Left ventricle myocardium inferior (tissue), 1 donor: ENCODE measurements around the gene CPNE4. TPM values are rescaled to one million over a fixed set of nuclear protein-coding genes. Genes with fewer than 3 reads are reported as not detected.

Source experiments
- DNase-seq: peaks from one replicate; pipeline ENCODE4 v3.0.0-alpha.2; 2020
- H3K27ac ChIP-seq: fragments of 200-600 bp; replicated peaks from 2 replicates; pipeline ENCODE4 v1.8.0; 2021
- H3K27me3 ChIP-seq: fragments of 200-600 bp; 2 replicates; pipeline ENCODE4 v1.8.0; 2021; ENCODE audit warnings: low read depth
- H3K36me3 ChIP-seq: fragments of 200-600 bp; 2 replicates; pipeline ENCODE4 v1.8.0; 2021
- H3K4me1 ChIP-seq: fragments of 200-600 bp; 2 replicates; pipeline ENCODE4 v1.8.0; 2021
- H3K4me3 ChIP-seq: fragments of 200-600 bp; 2 replicates; pipeline ENCODE4 v1.8.0; 2021; ENCODE audit warnings: mild to moderate bottlenecking, moderate library complexity
- H3K9me3 ChIP-seq: fragments of 200-600 bp; replicated peaks from 2 replicates; pipeline ENCODE4 v1.8.0; 2021
- intact Hi-C: fragments of 100-400 bp; cut with micrococcal nuclease; formaldehyde crosslinking; loops from one replicate; pipeline ENCODE4 v1.11.0; 2022
- total RNA-seq: library from RNA; stranded (reverse); fragmentation: NEBNext Ultra II Directional; extraction: Animal tissue kit (Norgen Biotek cat#: 25700); gene quantifications from one replicate; pipeline ENCODE4 v1.2.1, GENCODE V29; 2021
- TF ChIP-seq, protein P1 (sequence below): fragments of 200-600 bp; IDR thresholded peaks from 2 replicates; pipeline ENCODE4 v1.8.0; 2021; ENCODE audit warnings: antibody characterized with exemption, mild to moderate bottlenecking, borderline replicate concordance
- donor health status: DM: no; HTN: yes; CAD: no; lungs with severe emphysema.

Gene CPNE4
- total RNA-seq, 1 donor from 2014 or later: 17.9 TPM

DNA sequence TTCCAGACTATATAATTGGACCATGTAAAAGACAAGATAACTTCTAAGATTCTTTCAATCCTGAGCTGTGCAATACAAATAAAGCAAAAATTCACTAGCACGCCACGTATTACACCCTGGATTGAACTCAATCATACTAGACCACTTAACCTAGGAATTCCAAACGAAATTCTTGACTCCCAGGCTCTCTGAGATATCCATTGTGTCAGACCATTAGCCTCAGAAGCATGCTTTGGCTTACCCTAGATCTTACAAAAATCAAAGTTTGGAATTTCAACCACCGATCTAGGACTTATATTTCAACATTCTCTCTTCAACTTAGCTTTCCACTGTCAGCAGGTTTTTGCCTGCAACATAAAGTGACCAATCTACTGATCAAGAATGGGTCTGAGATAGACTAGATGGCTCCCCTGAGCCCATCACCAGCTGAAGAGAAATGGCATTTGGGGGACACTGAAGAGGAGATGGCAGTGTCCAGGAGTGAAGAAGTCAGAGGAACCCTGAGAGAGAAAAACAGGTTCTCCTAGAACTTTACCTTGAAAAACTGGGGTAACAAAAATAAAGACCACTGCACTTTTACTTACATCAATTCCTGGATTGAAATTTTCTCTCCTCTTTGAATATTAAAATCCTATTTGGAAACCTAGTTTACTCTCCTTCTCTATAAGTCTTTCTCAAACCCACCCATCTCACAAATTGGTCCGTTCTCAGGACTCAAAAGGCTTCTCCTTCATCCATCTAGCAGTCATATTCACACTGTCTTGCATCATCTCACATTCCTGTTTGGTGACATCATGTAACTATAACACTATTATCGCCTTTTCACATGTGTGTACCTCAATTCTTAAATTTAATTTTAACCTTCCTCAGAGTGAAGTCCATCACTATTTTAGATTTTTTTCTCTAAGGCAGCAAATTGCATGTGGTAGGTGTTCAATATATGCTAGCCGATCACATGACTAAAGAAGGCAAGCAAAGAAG lies 18.5 kb downstream of the CPNE4 start:
- H3K4me1 ChIP-seq: no peaks in the 10 kb centered on the region
- no peak overlapping the region for H3K4me3 ChIP-seq
- TF ChIP-seq, protein P1, sequence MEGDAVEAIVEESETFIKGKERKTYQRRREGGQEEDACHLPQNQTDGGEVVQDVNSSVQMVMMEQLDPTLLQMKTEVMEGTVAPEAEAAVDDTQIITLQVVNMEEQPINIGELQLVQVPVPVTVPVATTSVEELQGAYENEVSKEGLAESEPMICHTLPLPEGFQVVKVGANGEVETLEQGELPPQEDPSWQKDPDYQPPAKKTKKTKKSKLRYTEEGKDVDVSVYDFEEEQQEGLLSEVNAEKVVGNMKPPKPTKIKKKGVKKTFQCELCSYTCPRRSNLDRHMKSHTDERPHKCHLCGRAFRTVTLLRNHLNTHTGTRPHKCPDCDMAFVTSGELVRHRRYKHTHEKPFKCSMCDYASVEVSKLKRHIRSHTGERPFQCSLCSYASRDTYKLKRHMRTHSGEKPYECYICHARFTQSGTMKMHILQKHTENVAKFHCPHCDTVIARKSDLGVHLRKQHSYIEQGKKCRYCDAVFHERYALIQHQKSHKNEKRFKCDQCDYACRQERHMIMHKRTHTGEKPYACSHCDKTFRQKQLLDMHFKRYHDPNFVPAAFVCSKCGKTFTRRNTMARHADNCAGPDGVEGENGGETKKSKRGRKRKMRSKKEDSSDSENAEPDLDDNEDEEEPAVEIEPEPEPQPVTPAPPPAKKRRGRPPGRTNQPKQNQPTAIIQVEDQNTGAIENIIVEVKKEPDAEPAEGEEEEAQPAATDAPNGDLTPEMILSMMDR: no peak
- H3K36me3 ChIP-seq: no peaks in the 10 kb centered on the region
- H3K27me3 ChIP-seq: peaks cover 73% of the 10 kb centered on the region
- H3K27ac ChIP-seq: no peak overlapping the region
- intact Hi-C loops: no loop called here
- no peaks in the 10 kb centered on the region for H3K9me3 ChIP-seq
- no peak for DNase-seq

DNA sequence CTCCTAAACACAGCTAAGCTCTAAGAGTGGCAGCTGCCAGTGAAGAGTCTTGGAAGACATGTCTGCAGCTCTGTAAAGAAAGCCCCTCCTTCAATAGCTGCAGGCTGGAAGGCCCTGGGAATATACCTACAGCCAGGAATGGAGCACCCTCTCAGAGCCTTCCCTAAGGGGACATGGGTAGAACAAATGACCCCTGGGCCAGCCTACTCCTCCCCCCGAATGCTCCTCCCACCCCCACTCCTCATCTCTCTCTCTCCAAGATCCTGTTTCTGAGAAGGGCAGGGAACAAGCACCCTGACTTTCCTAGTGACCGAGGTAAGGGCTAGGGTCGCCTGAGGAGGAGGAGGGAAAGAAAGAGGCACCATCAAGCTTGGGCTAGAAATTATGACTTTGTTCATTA lies 20.7 kb downstream of the CPNE4 start:
- H3K9me3 ChIP-seq: no peaks in the 10 kb centered on the region
- no peaks in the 10 kb centered on the region for H3K36me3 ChIP-seq
- H3K27ac ChIP-seq: no peak overlapping the region
- TF ChIP-seq, protein P1: no peak
- H3K4me3 ChIP-seq: no peak overlapping the region
- intact Hi-C loops: no loop called here
- peaks cover 57% of the 10 kb centered on the region for H3K27me3 ChIP-seq
- H3K4me1 ChIP-seq: no peaks in the 10 kb centered on the region
- no peak for DNase-seq

- TF ChIP-seq, protein P1: no peak
- Histone ChIP-seq H3K9me3 (no peaks in the 10 kb centered on the region), H3K27me3 (peaks cover 21% of the 10 kb centered on the region), H3K36me3 (no peaks in the 10 kb centered on the region), H3K27ac (no peak overlapping the region), H3K4me1 (no peaks in the 10 kb centered on the region), H3K4me3 (no peak overlapping the region)
- DNase-seq: no peak
- intact Hi-C loops: no loop called here
Observed at GRCh38 chr3:132009241-132009640, 25.6 kb downstream of the CPNE4 start.

DNA sequence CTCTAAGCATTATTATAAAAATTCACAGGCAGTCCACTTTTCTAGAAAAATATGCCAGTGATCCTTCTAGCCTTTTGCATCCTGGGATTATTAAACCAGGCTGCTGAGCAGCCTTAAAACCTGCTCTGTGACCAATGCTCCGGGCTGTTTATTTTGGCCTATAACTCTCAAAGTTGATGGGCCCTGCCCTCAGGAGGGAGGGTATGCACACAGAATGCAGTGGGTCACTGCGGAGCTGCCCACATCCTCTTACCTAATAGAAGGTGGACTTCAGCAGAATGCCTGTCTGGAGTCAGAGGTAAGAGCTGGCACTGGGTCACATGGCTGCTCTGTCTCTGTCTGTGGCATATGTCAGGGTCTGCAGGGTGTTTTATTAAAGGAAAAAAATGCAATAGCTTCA lies 26.0 kb downstream of the CPNE4 start:
- TF ChIP-seq, protein P1: no peak
- peaks cover 20% of the 10 kb centered on the region for H3K27me3 ChIP-seq
- H3K4me3 ChIP-seq: no peak overlapping the region
- H3K27ac ChIP-seq: no peak overlapping the region
- no peak for DNase-seq
- H3K4me1 ChIP-seq: no peaks in the 10 kb centered on the region
- H3K9me3 ChIP-seq: no peaks in the 10 kb centered on the region
- intact Hi-C loops: no loop called here
- no peaks in the 10 kb centered on the region for H3K36me3 ChIP-seq

DNA sequence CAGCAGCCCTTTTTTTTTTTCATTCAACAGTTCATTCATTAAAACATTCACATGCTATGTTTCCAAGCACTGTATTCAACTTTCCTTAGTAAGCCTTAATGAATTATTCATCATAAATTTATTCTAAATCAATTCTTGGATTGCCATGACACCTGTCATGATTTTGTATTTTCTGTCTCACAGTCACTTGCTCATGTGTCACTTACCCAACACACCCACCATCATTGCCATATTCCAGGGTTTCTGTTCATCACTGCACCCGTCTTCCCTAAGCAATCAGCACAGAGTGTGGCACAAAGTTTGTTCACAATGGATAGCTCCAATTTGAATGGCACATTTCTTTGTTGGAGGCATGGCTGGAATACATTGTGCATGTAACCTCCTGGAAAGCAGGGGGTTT lies 27.2 kb downstream of the CPNE4 start:
- H3K36me3 ChIP-seq: no peaks in the 10 kb centered on the region
- no peak for DNase-seq
- intact Hi-C loops: no loop called here
- H3K27me3 ChIP-seq: peaks cover 17% of the 10 kb centered on the region
- no peaks in the 10 kb centered on the region for H3K4me1 ChIP-seq
- TF ChIP-seq, protein P1: no peak
- no peak overlapping the region for H3K27ac ChIP-seq
- H3K9me3 ChIP-seq: no peaks in the 10 kb centered on the region
- H3K4me3 ChIP-seq: no peak overlapping the region
